ENCODE data around the gene TRPT1.

The TRPT1 gene

DNA sequence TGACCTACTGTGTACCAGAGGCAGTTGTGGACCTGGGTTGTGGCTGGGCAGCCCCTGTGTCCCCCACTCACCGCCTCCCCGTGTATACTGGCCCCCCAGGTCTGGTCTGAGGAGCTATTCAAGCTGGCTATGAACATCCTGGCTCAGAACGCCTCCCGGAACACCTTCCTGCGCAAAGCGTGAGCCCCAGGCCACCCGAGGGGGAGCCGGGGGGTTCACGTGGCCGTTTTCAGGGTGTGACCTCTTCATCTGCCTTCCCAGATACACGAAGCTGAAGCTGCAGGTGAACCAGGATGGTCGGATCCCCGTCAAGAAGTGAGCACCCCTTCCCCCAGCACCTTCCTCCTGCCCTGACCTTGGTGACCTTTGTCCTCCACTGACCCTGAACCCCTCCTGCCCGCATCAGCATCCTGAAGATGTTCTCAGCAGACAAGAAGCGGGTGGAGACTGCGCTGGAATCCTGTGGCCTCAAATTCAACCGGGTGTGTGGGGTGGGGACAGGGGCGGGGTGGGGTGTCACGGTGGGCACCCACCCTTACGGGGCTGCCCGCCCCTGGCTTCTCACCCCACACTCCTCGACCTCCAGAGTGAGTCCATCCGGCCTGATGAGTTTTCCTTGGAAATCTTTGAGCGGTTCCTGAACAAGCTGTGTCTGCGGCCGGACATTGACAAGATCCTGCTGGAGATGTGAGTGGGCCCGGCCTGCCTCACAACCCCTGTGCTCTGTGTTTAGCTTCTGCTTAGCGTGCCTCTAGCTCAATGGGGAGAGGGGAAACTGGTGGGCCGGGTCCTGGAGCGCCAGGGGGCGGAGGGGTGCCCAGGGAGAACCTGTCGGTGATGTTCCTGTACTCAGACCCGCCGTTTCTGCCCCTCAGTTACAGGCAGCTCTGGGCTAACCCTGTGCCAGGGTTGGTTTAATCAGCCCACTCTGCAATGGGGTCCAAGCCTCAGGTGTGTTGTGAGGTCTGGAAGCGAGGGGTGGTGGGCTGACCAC lies 29.4 kb upstream of the TRPT1 start:
- Histone ChIP-seq H3K9me3 (ENCODE audit: control insufficient read depth in 2 of 2, low read length in 2 of 2) (no peaks in the 10 kb centered on the region), H3K36me3 (ENCODE audit: control insufficient read depth in 2 of 2, insufficient read depth in 2 of 2, low read length in 2 of 2) (peaks cover 14 to 15% of the 10 kb centered on the region in 2 donors), H3K4me1 (ENCODE audit: control insufficient read depth, insufficient read depth, low read length) (peaks cover 28% of the 10 kb centered on the region), H3K4me3 (ENCODE audit: low read length in 2 of 2) (no peak overlapping the region), H3K27me3 (ENCODE audit: control insufficient read depth in 1 of 2, insufficient read depth in 2 of 2, low read length in 2 of 2) (no peaks in the 10 kb centered on the region), H3K9ac (ENCODE audit: low read length in 2 of 2) (no peak overlapping the region), H3K27ac (ENCODE audit: low read length) (no peak overlapping the region)

DNA sequence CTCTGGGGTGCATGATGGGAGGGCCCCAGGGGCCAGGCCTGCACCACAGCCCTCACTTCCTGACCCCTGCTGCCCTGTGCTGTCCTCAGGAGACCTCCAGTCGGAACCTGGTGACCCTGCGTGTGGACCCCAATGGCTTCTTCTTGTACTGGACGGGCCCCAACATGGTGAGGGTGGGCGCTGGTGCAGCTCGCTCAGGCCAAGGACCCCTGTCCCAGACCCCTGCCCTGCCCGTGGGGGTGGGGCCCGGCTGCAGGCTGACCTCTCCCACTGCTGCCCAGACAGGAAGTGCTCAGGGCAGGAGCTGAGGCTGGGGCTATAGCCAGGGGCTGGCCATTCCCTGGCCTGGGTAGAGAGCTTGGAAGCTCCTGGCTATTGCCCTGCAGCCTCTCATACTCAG lies 28.3 kb upstream of the TRPT1 start:
- H3K36me3 ChIP-seq (ENCODE audit: control insufficient read depth in 2 of 2, insufficient read depth in 2 of 2, low read length in 2 of 2): peaks cover 14 to 15% of the 10 kb centered on the region in 2 donors
- H3K4me1 ChIP-seq (ENCODE audit: control insufficient read depth, insufficient read depth, low read length): peaks cover 28% of the 10 kb centered on the region
- H3K9ac ChIP-seq (ENCODE audit: low read length in 2 of 2): no peak overlapping the region

DNA sequence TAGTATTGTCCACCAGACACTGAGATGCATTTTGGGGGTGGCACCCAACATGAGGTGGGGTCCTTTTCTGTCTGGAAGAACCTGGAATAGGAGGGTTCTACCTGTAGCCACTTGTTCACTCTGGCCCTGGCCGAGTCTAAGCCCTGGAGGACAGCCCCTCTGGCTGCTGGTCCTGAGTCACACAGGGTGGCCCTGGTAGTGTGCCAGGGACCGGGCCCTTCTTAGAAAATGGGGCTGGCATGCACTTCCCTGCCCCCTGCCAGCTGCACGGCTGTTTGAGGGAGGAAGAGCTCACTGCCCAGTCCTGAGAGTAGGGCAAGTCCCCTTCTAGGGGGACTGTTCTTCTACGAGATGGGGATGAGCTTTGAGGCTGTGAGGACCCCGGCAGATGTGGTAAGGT lies 27.5 kb upstream of the TRPT1 start:
- H3K27ac ChIP-seq (ENCODE audit: low read length): no peak overlapping the region
- H3K4me1 ChIP-seq (ENCODE audit: control insufficient read depth, insufficient read depth, low read length): peaks cover 28% of the 10 kb centered on the region
- peak overlapping the region in 1 of 2 donors; percentile 21 for H3K9ac ChIP-seq (ENCODE audit: low read length in 2 of 2)
- H3K9me3 ChIP-seq (ENCODE audit: control insufficient read depth in 2 of 2, low read length in 2 of 2): no peaks in the 10 kb centered on the region
- H3K4me3 ChIP-seq (ENCODE audit: low read length in 2 of 2): peak overlapping the region in 1 of 2 donors; percentile 81
- H3K27me3 ChIP-seq (ENCODE audit: control insufficient read depth in 1 of 2, insufficient read depth in 2 of 2, low read length in 2 of 2): no peaks in the 10 kb centered on the region
- peaks cover 11 to 13% of the 10 kb centered on the region in 2 donors for H3K36me3 ChIP-seq (ENCODE audit: control insufficient read depth in 2 of 2, insufficient read depth in 2 of 2, low read length in 2 of 2)

More for the DNA sequence above, 28.3 kb upstream of the TRPT1 start:
- Histone ChIP-seq H3K27me3 (ENCODE audit: control insufficient read depth in 1 of 2, insufficient read depth in 2 of 2, low read length in 2 of 2) (no peaks in the 10 kb centered on the region), H3K4me3 (ENCODE audit: low read length in 2 of 2) (no peak overlapping the region), H3K27ac (ENCODE audit: low read length) (no peak overlapping the region), H3K9me3 (ENCODE audit: control insufficient read depth in 2 of 2, low read length in 2 of 2) (no peaks in the 10 kb centered on the region)

DNA sequence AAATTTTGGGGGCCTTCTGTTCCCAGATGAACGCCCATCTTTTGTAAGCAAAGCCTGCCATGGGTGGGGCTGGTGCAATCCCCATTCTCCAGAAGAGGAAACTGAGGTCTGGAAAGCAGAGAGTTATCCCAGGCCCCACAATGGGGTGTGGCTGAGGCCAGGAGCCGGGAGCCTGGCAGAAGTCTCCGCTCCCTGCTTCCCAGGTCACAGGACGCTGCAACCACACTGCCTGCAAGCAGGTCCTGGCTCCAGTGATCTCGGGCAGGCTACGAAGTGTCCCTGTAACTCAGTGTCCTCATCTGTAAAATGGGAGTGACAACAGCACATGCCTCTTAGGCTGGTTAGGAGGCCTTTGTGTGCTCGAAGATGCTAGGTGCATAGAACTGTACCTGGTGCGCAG lies 27.1 kb upstream of the TRPT1 start:
- no peak overlapping the region for H3K27ac ChIP-seq (ENCODE audit: low read length)
- peak overlapping the region in 1 of 2 donors; percentile 81 for H3K4me3 ChIP-seq (ENCODE audit: low read length in 2 of 2)
- peaks cover 28% of the 10 kb centered on the region for H3K4me1 ChIP-seq (ENCODE audit: control insufficient read depth, insufficient read depth, low read length)
- H3K9ac ChIP-seq (ENCODE audit: low read length in 2 of 2): peak overlapping the region in 1 of 2 donors; percentile 2
- no peaks in the 10 kb centered on the region for H3K27me3 ChIP-seq (ENCODE audit: control insufficient read depth in 1 of 2, insufficient read depth in 2 of 2, low read length in 2 of 2)
- no peaks in the 10 kb centered on the region for H3K9me3 ChIP-seq (ENCODE audit: control insufficient read depth in 2 of 2, low read length in 2 of 2)
- peaks cover 9 to 10% of the 10 kb centered on the region in 2 donors for H3K36me3 ChIP-seq (ENCODE audit: control insufficient read depth in 2 of 2, insufficient read depth in 2 of 2, low read length in 2 of 2)

DNA sequence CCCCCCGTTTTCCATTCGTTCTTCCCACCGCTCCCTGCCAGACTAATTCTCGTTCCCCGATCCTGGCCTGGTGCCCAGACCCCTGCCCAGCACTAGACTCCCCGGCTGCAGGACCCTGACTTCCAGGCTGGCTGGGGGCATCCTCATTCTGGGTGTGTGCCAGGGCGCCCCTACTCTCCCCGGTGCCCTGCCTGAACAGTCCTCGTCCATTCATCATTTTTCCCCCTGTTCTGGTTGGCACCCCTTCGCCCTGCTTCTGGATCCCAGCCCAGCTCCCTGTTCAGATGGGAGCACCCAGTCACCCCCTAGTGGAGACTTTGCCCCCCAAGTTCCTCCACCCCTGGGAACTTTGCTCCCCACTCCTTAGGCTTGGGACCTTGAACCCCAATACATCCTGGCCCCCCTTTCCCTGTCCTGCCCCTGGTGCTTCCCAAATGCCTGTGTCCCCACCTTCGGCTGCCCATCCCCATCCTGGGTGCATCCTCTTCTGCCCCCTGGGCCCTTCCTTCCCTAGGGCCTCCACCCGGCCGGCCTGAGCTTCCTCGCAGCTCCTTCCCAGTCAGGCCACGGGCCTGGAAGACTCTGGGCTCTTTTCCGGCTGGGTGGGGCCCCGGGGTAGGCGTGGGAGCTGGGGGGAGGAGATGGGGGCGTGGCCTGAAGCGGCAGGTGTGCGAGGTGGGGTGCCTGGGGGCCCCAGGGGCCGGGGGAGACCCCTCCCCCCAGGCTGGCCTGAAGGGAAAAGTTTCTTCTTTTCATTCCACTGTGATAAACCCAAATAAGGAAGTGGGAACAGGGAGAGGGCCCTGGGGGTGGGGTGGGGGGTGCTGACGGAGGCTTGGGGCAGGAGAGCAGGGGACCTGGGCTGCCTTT lies 26.3 kb upstream of the TRPT1 start:
- Histone ChIP-seq H3K4me1 (ENCODE audit: control insufficient read depth, insufficient read depth, low read length) (peaks cover 35% of the 10 kb centered on the region), H3K27ac (ENCODE audit: low read length) (no peak overlapping the region), H3K4me3 (ENCODE audit: low read length in 2 of 2) (peak overlapping the region; percentile 77 to 81), H3K27me3 (ENCODE audit: control insufficient read depth in 1 of 2, insufficient read depth in 2 of 2, low read length in 2 of 2) (no peaks in the 10 kb centered on the region), H3K9ac (ENCODE audit: low read length in 2 of 2) (peak overlapping the region; percentile 69 to 75), H3K36me3 (ENCODE audit: control insufficient read depth in 2 of 2, insufficient read depth in 2 of 2, low read length in 2 of 2) (peaks cover 9 to 10% of the 10 kb centered on the region in 2 donors), H3K9me3 (ENCODE audit: control insufficient read depth in 2 of 2, low read length in 2 of 2) (no peaks in the 10 kb centered on the region)

DNA sequence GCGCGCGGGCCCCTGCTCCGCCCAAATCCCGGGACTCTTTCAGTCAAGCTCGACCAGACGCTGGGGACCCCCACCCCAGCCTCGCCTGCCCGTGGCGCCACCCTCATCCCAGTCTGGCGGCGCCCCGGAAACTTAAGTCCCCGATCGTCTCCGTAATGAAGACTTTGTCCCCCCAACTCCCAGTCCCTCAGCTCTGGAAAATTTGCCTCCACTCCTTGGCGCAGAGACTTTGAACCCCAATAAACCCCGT lies 25.7 kb upstream of the TRPT1 start:
- peaks cover 39% of the 10 kb centered on the region for H3K4me1 ChIP-seq (ENCODE audit: control insufficient read depth, insufficient read depth, low read length)
- peak overlapping the region; percentile 77 to 81 for H3K4me3 ChIP-seq (ENCODE audit: low read length in 2 of 2)
- H3K9ac ChIP-seq (ENCODE audit: low read length in 2 of 2): peak overlapping the region; percentile 69 to 75
- no peak overlapping the region for H3K27ac ChIP-seq (ENCODE audit: low read length)
- H3K36me3 ChIP-seq (ENCODE audit: control insufficient read depth in 2 of 2, insufficient read depth in 2 of 2, low read length in 2 of 2): peaks cover 8 to 10% of the 10 kb centered on the region in 2 donors
- H3K9me3 ChIP-seq (ENCODE audit: control insufficient read depth in 2 of 2, low read length in 2 of 2): no peaks in the 10 kb centered on the region
- no peaks in the 10 kb centered on the region for H3K27me3 ChIP-seq (ENCODE audit: control insufficient read depth in 1 of 2, insufficient read depth in 2 of 2, low read length in 2 of 2)

DNA sequence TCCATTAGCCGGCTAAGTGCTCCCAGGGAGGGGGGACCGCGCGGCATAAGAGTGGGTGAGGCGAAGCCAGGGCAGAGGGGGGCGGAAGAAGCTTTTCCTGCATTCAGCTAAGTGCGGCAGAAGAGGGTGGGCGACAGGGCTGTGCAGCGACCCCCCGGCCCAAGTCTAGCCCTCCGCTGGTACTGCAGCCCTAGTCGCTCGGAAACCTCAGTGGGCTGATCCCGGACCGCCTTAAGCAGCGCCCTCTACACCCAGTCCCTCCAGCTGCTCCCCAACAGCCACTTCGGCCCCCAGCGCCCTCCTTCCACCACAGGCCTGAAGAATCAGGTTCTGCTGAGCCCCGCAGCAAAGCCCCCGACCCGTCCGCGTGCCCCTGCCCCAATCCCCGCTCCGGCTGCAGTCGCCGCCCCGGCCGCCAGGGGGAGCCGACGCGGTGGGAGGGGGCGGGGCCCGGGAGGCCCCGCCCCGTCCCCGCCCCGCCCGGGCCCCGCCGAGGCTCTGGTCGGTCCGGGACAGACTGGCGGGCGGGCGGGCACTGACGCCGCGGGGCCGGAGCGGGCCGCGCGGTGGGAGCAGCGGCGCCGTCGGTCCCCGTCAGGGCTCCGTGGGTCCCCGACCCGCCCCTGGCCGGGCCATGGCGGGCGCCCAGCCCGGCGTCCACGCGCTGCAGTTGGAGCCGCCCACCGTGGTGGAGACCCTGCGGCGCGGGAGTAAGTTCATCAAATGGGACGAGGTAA lies 25.2 kb upstream of the TRPT1 start, which contains the start of gene PLCB3:
TSS of gene PLCB3 (plus strand) at position 515 of the 737 bp plus-strand sequence. CDS start at position 635, 120 bp downstream.
- H3K27ac ChIP-seq (ENCODE audit: low read length): no peak within 1 kb of the TSS
- H3K4me1 ChIP-seq (ENCODE audit: control insufficient read depth, insufficient read depth, low read length): peaks cover 40% of the 10 kb centered on the region

DNA sequence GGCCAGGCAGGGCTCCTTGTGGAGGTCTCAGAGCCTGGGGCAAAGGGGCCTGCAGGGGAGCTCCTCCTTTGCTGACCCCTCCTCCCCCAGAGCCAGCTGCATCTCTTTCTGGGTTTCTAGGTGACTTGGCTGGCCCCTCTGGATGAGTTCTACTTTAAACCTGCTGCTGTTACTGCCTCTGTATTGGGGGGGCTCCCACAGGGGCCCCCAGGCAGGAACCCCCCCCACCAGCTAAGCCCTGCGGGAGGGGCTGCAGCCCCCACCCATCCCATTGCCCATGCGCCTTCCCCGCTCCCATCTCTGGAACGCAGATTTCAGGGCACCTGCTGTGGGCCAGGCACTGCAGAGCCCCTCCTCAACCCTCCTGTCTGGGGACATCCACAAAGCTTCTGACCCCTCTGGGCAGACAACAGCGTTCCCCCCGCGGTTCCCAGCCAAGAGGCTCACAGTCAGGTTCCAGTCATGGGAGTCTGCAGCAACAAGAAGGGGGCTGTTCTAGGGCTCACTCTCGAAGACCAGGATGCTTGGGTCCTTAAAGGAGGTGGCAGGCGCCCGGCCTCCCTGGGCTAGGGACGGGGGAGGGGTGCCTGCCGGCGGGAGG lies 24.5 kb upstream of the TRPT1 start:
- no peak overlapping the region for H3K9ac ChIP-seq (ENCODE audit: low read length in 2 of 2)
- no peaks in the 10 kb centered on the region for H3K27me3 ChIP-seq (ENCODE audit: control insufficient read depth in 1 of 2, insufficient read depth in 2 of 2, low read length in 2 of 2)
- no peak overlapping the region for H3K27ac ChIP-seq (ENCODE audit: low read length)
- peaks cover 47% of the 10 kb centered on the region for H3K4me1 ChIP-seq (ENCODE audit: control insufficient read depth, insufficient read depth, low read length)
- peaks cover under 1 to 3% of the 10 kb centered on the region in 2 donors for H3K36me3 ChIP-seq (ENCODE audit: control insufficient read depth in 2 of 2, insufficient read depth in 2 of 2, low read length in 2 of 2)
- peak overlapping the region; percentile 75 to 77 for H3K4me3 ChIP-seq (ENCODE audit: low read length in 2 of 2)
- H3K9me3 ChIP-seq (ENCODE audit: control insufficient read depth in 2 of 2, low read length in 2 of 2): no peaks in the 10 kb centered on the region

More for the DNA sequence above, 25.2 kb upstream of the TRPT1 start, which contains the start of gene PLCB3:
- H3K4me3 ChIP-seq (ENCODE audit: low read length in 2 of 2): peak within 1 kb of the TSS; percentile 77 to 81
- H3K9me3 ChIP-seq (ENCODE audit: control insufficient read depth in 2 of 2, low read length in 2 of 2): no peaks in the 10 kb centered on the region
- H3K9ac ChIP-seq (ENCODE audit: low read length in 2 of 2): peak within 1 kb of the TSS; percentile 69 to 75
- no peaks in the 10 kb centered on the region for H3K27me3 ChIP-seq (ENCODE audit: control insufficient read depth in 1 of 2, insufficient read depth in 2 of 2, low read length in 2 of 2)
- peaks cover 6% of the 10 kb centered on the region in 2 donors for H3K36me3 ChIP-seq (ENCODE audit: control insufficient read depth in 2 of 2, insufficient read depth in 2 of 2, low read length in 2 of 2)

DNA sequence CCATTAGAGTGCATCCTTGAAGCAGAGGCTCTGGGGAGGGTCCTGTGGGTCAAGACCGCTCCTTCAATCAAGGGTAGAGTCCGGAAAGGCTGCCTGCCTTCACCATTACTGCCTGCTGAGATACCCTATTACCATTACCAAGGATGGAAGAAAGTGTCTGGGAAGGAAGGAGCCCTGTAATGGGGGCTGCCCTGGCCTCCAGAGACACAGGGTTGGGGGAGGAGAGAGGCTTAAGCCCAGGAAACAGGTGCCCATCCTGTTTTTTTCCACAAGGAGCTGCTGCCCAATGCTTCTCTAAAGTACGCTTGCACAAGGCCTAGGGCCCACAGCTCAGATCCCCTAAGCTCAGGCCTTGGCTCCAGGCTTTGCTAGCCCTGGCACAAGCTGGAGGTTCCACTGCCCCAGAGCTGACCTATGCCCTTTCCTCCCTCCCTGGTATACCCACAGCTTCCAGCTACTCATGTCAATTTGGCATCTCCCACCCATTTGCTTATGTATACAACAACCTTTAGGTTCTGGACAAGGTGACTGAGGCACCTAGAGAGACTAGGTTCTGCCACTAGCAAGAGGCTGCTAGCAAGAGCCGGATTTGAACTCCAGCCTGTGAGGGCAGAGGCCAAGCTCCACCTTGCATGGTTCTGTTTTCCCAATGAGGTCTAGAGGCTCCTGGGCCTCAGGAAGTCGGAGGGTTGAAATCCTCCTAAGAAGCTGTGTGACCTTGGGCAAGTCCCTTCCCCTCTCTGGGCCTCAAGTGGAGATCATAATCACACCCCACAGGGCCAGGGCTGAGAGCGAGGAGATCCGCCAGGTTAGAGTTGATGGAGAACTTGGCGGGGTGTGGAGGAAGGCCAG lies 23.8 kb upstream of the TRPT1 start:
- H3K27me3 ChIP-seq (ENCODE audit: control insufficient read depth in 1 of 2, insufficient read depth in 2 of 2, low read length in 2 of 2): no peaks in the 10 kb centered on the region
- no peaks in the 10 kb centered on the region for H3K36me3 ChIP-seq (ENCODE audit: control insufficient read depth in 2 of 2, insufficient read depth in 2 of 2, low read length in 2 of 2)
- H3K4me3 ChIP-seq (ENCODE audit: low read length in 2 of 2): no peak overlapping the region
- H3K9ac ChIP-seq (ENCODE audit: low read length in 2 of 2): no peak overlapping the region
- H3K27ac ChIP-seq (ENCODE audit: low read length): no peak overlapping the region
- peaks cover 53% of the 10 kb centered on the region for H3K4me1 ChIP-seq (ENCODE audit: control insufficient read depth, insufficient read depth, low read length)
- no peaks in the 10 kb centered on the region for H3K9me3 ChIP-seq (ENCODE audit: control insufficient read depth in 2 of 2, low read length in 2 of 2)

Data from stomach smooth muscle (tissue), 2 donors.